Natural killer cell (primary cell): ENCODE measurements around the gene MGST3. TPM values are rescaled to one million over a fixed set of nuclear protein-coding genes. Genes with fewer than 3 reads are reported as not detected.

Source experiments
- ATAC-seq, 3 donors: fragments of 150-1000 bp in 2 of 3; fragments of 200-7000 bp in 1 of 3; cut with Tn5 transposase; 1 replicate in 1 of 3; 2 replicates in 2 of 3; pipeline ENCODE4 v1.10.0; 2021; ENCODE audit warnings: mild to moderate bottlenecking in 2 of 3, moderate library complexity in 2 of 3
- DNase-seq, 2 donors: peaks; one replicate each; pipeline versions ENCODE4 v3.0.0 to v3.0.0-alpha.2; 2013 to 2021; ENCODE audit warnings: mixed read lengths in 1 of 2
- H3K27ac ChIP-seq: one replicate; pipeline ENCODE4 v1.5.1; 2013; ENCODE audit warnings: mild to moderate bottlenecking, low read length
- H3K27me3 ChIP-seq: one replicate; pipeline ENCODE4 v1.6.1; 2013; ENCODE audit warnings: low read length; ENCODE audit not compliant: control insufficient read depth, insufficient read depth
- H3K36me3 ChIP-seq: one replicate; pipeline ENCODE4 v1.6.1; 2013; ENCODE audit warnings: low read length; ENCODE audit not compliant: control insufficient read depth, insufficient read depth
- H3K4me1 ChIP-seq: one replicate; pipeline ENCODE4 v1.6.1; 2013; ENCODE audit warnings: low read length; ENCODE audit not compliant: control insufficient read depth, insufficient read depth
- H3K4me3 ChIP-seq: one replicate; pipeline ENCODE4 v1.5.1; 2013; ENCODE audit warnings: low read length
- H3K9me3 ChIP-seq: one replicate; pipeline ENCODE4 v1.6.1; 2013; ENCODE audit warnings: low read length; ENCODE audit not compliant: control insufficient read depth, insufficient read depth
- H3K27ac Mint-ChIP-seq, 2 donors: one replicate each; pipeline ENCODE4 v1.8.0; 2022; ENCODE audit warnings: mild to moderate bottlenecking in 2 of 2, mixed read lengths in 2 of 2, moderate library complexity in 1 of 2
- H3K27me3 Mint-ChIP-seq, 2 donors: one replicate each; pipeline ENCODE4 v1.8.0; 2022; ENCODE audit warnings: low read depth in 2 of 2, mixed read lengths in 2 of 2
- H3K36me3 Mint-ChIP-seq: one replicate; pipeline ENCODE4 v1.8.0; 2022; ENCODE audit warnings: mixed read lengths
- H3K4me1 Mint-ChIP-seq, 2 donors: one replicate each; pipeline ENCODE4 v1.8.0; 2022; ENCODE audit warnings: mixed read lengths in 2 of 2
- H3K4me3 Mint-ChIP-seq: one replicate; pipeline ENCODE4 v1.8.0; 2022; ENCODE audit warnings: mild to moderate bottlenecking, moderate library complexity, mixed read lengths
- H3K9me3 Mint-ChIP-seq, 2 donors: one replicate each; pipeline ENCODE4 v1.8.0; 2022; ENCODE audit warnings: mixed read lengths in 2 of 2
- CTCF ChIP-seq: fragments of 200-600 bp; IDR thresholded peaks from one replicate; pipeline ENCODE4 v1.8.0; 2022; ENCODE audit warnings: antibody characterized with exemption
- WGBS: methylation state at CpG from one replicate; pipeline ENCODE4 v1.1.7; 2013; ENCODE audit warnings: missing lambda C conversion rate; ENCODE audit not compliant: insufficient coverage; 5-methylcytosine and 5-hydroxymethylcytosine counted together
- intact Hi-C: fragments of 100-400 bp; cut with micrococcal nuclease; formaldehyde crosslinking; loops from one replicate; pipeline ENCODE4 v1.14.2; 2022
- total RNA-seq, 4 donors: library from RNA; stranded (reverse); fragments of 120-200 nt in 1 of 4; gene quantifications; one replicate each; pipeline versions ENCODE4 v1.2.3 to v1.2.4, GENCODE V29; 2013 to 2022

MGST3 gene
- total RNA-seq, 3 donors from 2014 or later (not counting 1 experiment from before 2014, with no cell fraction given) = 27.2 to 34.3 (median 29.0) TPM

- no peaks in the 10 kb centered on the region for H3K9me3 ChIP-seq
- Mint-ChIP-seq H3K4me1 (no peaks in the 10 kb centered on the region), H3K36me3 (no peaks in the 10 kb centered on the region), H3K27me3 (peaks cover 32 to 39% of the 10 kb centered on the region in 2 donors), H3K27ac (no peak overlapping the region), H3K9me3 (no peaks in the 10 kb centered on the region), H3K4me3 (no peak overlapping the region)
- ATAC-seq (no peak), DNase-seq (no peak)
- TF ChIP-seq CTCF = no peak
- intact Hi-C loops = no loop called here
- H3K4me1 ChIP-seq = no peaks in the 10 kb centered on the region
- H3K4me3 ChIP-seq = no peak overlapping the region
- no peaks in the 10 kb centered on the region for H3K27me3 ChIP-seq
- WGBS = 57% methylated on average over 1 of the region's 1 CpG
- no peaks in the 10 kb centered on the region for H3K36me3 ChIP-seq
- H3K27ac ChIP-seq = no peak overlapping the region
These were observed 11.3 kb upstream of the MGST3 start for GRCh38 chr1:165619647-165620151.

- DNase-seq (no peak), ATAC-seq (no peak)
- Histone ChIP-seq H3K9me3 (no peaks in the 10 kb centered on the region), H3K27me3 (no peaks in the 10 kb centered on the region), H3K36me3 (no peaks in the 10 kb centered on the region), H3K4me1 (no peaks in the 10 kb centered on the region), H3K27ac (no peak overlapping the region), H3K4me3 (no peak overlapping the region)
- Mint-ChIP-seq H3K4me1 (no peaks in the 10 kb centered on the region), H3K9me3 (no peaks in the 10 kb centered on the region), H3K36me3 (no peaks in the 10 kb centered on the region), H3K27ac (no peak overlapping the region), H3K27me3 (peaks cover 18 to 31% of the 10 kb centered on the region in 2 donors), H3K4me3 (no peak overlapping the region)
- no peak for TF ChIP-seq CTCF
- intact Hi-C loops = no loop called here
These were observed 7.4 kb upstream of the MGST3 start for GRCh38 chr1:165623624-165624023.

GRCh38 chr1:165624441-165624840, 6.6 kb upstream of the MGST3 start:
- intact Hi-C loops = no loop called here
- H3K4me3 Mint-ChIP-seq = no peak overlapping the region
- Histone ChIP-seq H3K36me3 (no peaks in the 10 kb centered on the region), H3K4me1 (no peaks in the 10 kb centered on the region), H3K27me3 (no peaks in the 10 kb centered on the region), H3K4me3 (no peak overlapping the region), H3K27ac (no peak overlapping the region), H3K9me3 (no peaks in the 10 kb centered on the region)
- no peak for TF ChIP-seq CTCF
- DNase-seq (no peak), ATAC-seq (no peak)
- WGBS = 88% methylated on average over 4 of the region's 4 CpGs
- H3K27me3 Mint-ChIP-seq = peaks cover 18 to 31% of the 10 kb centered on the region in 2 donors
- H3K36me3 Mint-ChIP-seq = no peaks in the 10 kb centered on the region
- no peaks in the 10 kb centered on the region for H3K4me1 Mint-ChIP-seq
- H3K27ac Mint-ChIP-seq = no peak overlapping the region
- H3K9me3 Mint-ChIP-seq = no peaks in the 10 kb centered on the region

- TF ChIP-seq CTCF = no peak
- peaks cover 20% of the 10 kb centered on the region for H3K4me1 ChIP-seq
- Mint-ChIP-seq H3K27me3 (peaks cover 5 to 12% of the 10 kb centered on the region in 2 donors), H3K4me1 (peaks cover 0 to 9% of the 10 kb centered on the region in 2 donors), H3K36me3 (no peaks in the 10 kb centered on the region), H3K9me3 (no peaks in the 10 kb centered on the region), H3K4me3 (no peak overlapping the region), H3K27ac (no peak overlapping the region)
- 93% methylated on average over 6 of the region's 6 CpGs for WGBS
- H3K9me3 ChIP-seq = no peaks in the 10 kb centered on the region
- H3K4me3 ChIP-seq = no peak overlapping the region
- intact Hi-C loops = no loop called here
- H3K27ac ChIP-seq = no peak overlapping the region
- no peaks in the 10 kb centered on the region for H3K27me3 ChIP-seq
- no peaks in the 10 kb centered on the region for H3K36me3 ChIP-seq
- ATAC-seq (no peak), DNase-seq (no peak)
These were observed 2.7 kb upstream of the MGST3 start for GRCh38 chr1:165628147-165628822.
